SKM-1 (cell line): ENCODE results near the gene ERO1B.

Experiments
- DNase-seq: peaks from one replicate; lab custom pipeline; 2025; ENCODE audit not compliant: unreplicated experiment; lab: John Stamatoyannopoulos, UW

The ERO1B gene

DNA sequence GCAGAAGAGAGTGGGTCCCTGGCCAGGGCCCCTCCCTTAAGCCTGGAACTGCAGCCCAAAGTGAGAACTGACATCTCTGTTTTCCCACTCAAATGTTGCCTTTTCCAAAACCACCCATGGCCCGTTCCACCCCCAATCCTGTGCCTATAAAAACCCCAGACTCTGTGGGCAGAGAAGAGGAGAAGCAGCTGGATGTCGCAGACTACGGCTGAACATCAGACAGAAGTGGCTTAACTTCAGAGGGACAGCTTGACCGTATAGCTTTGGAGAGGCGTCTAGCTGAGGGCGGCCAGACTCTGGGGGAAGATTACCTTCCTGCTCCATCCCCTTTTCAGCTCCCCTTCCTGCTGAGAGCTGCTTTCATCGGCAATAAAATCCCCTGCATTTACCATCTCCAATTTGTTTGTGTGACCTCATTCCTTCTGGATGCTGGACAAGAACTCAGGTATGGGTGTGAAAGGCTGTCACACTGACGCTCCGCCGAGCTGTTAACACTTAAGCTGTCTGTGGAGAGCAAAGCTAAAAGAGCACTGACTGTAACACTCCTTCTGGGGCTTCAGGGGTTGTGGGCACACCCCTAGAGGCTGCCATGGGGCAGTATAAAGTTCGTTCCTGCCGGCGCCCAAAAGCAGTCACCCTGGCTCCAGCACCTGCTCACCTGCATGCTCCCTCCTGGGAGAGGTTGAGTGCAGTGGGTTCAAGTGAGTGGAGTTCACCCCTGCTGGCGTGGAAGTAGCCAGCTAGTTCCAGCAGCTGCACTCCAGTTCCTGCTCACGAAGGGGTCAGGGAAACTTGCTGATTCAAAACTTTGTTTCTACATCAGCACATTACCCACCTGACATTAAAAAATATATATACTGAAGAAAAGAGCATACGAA lies 19.6 kb upstream of the ERO1B start:
- no peak for DNase-seq

DNA sequence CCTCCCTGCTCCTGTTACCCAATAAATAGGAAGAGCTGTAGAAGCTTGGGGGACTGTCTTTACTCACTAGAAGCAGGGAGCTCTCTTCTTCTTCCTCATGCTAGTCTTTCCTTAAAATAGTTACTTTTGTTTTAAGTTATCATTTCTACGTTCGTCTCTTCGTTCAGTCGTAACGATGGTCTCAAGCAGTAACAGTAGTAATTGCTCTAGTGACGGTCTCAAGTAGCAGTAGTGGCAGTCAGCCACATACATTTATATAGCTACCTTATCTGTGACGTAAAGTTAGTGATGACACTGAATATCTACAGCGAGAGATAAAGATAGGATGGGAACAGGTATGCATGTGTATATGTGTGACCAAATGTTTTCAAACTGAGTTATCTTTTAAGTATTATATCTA lies 15.4 kb upstream of the ERO1B start:
- DNase-seq = no peak

DNA sequence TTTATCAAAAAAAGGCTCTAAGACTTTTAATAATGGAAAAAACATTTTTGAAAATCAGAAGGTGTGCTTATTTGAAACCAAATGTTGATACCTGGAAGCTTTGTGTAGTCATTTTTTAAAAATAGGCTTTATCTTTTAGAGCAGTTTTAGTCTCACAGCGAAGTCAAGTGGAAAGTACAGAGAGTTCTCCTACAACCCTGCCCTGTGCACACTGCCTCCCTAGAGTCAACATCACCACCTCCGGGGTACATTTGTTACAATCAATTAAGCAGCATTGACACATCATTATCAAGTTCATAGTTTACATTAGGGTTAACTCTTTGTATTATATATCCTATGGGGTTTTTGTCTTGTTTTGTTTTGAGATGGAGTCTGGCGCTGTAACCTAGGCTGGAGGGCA lies 10.7 kb upstream of the ERO1B start:
- DNase-seq = no peak

DNA sequence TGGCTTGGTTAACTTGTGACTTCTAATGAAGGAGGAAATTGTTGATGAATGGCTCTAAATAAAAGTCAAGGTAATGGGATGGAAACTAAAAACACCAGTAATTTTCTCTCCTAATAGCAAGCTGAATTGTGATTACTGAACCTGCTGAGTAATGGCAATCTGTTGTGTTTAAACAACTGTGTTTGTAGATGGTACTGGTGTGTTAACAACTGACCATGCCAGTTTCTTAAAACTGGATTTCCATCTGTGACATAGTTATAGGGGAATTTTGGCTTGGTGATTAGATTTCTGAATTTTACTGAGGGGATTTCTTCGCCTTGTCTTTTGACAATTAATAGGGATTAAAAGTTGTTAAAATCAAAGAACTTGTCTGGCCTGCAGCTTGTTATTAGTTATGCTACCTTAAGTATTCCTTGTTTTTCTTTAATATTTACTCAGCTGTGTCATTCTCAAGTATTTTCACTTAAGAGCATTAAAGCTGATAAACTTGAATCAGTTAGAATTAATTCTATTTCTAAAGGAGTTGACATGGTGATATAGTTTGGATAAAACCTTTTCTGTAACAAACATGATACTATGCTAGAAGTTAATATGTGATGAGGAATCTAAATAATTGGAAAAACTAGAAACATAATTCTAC lies 7.9 kb upstream of the ERO1B start:
- no peak for DNase-seq

DNA sequence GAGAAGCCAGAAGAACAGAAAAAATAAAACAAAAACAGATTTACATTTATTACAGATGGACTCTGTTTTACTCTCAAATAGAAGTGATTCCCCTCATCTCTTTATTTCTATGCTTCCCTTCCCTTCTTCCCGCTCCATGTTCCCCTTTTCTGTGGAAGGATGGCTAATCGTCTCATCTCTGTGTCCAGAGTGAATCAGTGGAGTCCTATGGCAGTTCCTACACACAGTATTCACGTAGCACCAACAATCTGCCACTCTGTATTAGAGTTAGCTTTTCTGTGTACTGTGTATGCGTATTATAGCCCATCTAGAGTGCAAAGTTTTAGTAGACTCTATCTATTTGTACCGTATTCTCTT lies 6.8 kb upstream of the ERO1B start:
- no peak for DNase-seq

GRCh38 chr1:236287757-236288619 lies 6.2 kb upstream of the ERO1B start:
- DNase-seq = no peak

- no peak for DNase-seq
Observed at GRCh38 chr1:236287356-236287755, 5.6 kb upstream of the ERO1B start.

DNA sequence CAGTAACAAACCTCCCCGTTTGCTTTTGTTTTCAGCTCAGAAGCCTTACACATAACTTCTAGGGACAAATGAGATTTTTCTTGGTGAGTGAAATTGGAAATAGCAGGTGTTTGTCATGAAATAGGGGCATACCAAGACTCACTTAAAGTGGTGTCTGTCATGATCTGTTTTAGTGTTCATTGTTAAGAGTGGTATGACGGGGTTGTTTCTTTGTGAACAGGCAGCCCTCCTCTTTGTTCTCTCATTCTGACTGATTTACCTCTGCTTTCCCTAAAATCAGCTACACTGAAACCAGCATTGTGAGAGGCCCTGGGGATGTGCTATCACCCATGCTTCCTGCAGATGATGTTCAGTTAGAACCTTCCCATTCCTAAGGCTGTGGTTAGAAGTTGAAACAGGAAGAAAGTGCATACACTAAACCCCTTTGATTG lies 2.5 kb upstream of the ERO1B start:
- no peak for DNase-seq

- no peak for DNase-seq
Observed at GRCh38 chr1:236282719-236283118, 961 bp upstream of the ERO1B start.

DNA sequence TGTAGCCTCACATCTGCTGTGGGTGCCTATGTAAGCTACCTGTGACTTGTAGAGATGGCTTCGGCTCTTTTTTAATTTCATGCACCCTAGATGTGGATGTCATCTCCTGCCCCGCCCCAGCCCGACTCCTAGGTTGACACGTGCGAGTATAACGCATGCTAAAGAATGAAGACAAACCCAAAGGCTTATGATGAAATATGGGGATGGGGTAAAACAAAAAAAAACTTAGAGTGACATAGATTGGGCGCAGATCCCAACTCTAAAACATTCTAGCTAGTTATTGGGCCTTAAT lies 613 bp upstream of the ERO1B start:
- peak; percentile 60 for DNase-seq

DNA sequence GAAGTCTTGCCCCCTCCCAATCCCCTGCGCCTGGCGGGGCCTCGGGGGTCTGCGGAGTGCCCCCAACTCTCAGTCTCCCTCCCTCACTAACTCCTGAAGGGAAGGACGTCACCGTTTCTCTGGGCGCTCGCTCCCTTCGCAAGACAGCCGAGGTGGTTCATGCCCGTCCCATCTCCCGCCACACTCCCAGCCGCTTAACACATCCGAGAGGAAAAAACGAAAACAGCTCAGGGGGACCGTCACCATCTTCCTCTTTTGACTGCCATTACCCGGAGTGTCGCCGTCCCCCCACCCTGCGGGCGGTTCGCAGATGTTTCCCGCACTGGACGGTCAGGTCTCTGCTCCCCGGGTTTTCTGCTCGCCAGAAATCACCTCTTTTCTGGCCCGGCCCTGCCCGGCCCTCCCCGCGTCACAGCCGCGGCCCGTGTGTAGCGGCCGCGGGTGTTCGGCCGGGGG lies 532 bp downstream of the ERO1B start:
- peak; percentile 47 for DNase-seq

- no peak for DNase-seq
Observed at GRCh38 chr1:236280438-236281197, 1.1 kb downstream of the ERO1B start.

GRCh38 chr1:236275586-236275985 lies 6.2 kb downstream of the ERO1B start:
- no peak for DNase-seq

DNA sequence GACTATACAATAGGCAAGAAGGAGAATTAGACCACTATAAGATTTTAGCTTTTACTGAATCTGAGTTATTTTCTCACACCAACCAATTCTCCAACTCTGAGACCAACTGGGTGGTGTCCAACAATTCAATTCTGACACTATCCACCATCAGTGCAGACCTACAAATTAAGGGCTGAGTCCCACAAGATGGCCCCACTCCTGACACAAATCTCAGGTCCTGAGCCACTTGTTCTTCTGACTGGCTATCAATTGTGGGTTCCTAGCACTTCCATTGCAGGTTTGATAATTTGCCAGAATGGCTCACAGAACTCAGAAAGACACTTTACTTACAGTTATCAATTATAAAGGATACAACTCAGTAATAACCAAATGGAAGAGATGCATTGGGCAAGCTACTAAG lies 6.7 kb downstream of the ERO1B start:
- DNase-seq = no peak

- no peak for DNase-seq
Observed at GRCh38 chr1:236273358-236273757, 8.4 kb downstream of the ERO1B start.

DNA sequence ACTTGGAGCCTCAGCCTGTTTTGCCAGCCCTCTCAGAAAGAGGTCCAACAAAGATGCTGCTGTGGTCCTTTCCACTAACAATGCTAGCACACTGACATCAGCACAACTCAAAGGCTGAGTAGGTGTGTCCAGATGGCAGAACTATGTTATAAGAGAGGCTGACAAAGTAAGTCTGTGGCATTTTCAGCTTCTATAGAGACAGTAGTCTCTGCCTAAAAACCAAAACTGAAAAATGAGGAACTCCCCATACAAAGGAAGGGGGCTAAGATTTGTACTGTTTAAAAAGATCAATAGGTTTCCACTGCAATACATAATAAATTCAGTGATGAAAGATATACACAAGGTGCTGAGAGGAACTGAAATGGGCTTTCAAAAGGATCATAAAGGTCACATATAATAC lies 12.3 kb downstream of the ERO1B start:
- no peak for DNase-seq

GRCh38 chr1:236261898-236262297 lies 19.9 kb downstream of the ERO1B start:
- no peak for DNase-seq

GRCh38 chr1:236261033-236261432 lies 20.7 kb downstream of the ERO1B start:
- no peak for DNase-seq

- DNase-seq = no peak
Observed at GRCh38 chr1:236259043-236259442, 22.7 kb downstream of the ERO1B start.

GRCh38 chr1:236258114-236258622 lies 23.6 kb downstream of the ERO1B start:
- no peak for DNase-seq

DNA sequence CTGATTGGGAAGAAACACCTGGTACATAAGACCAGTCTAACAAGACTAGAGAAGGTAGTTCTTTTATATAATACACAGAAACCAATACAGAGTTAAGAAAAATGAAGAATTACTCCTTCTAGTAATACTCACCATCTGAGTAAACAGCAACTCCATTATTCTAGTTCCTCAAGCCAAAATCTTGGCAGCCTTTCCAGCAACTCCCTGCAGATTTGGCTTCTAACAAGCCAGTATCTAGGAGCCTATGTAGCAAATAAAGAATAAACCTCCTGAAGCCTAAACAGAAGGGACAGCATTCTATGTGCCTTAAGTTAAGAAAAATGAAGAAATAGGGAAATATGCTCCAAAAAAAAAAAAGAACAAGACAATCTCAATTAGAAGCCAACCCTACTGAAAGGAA lies 24.5 kb downstream of the ERO1B start:
- no peak for DNase-seq
